Mesendoderm (in vitro differentiated cells): Measurements from ENCODE around the gene VPS13A.
"Not testable (repeated sequence)": the region's sequence is repeated elsewhere in the genome, so short reads cannot be mapped to it uniquely, and the experiment has no call there.

Experiments used
- DNase-seq: peaks from one replicate; pipeline ENCODE4 v3.0.0; 2013
- H2AK5ac ChIP-seq: 2 replicates; pipeline ENCODE4 v1.6.1; 2013; ENCODE audit warnings: low read length, inconsistent platforms
- H2BK120ac ChIP-seq: 2 replicates; pipeline ENCODE4 v1.6.1; 2013; ENCODE audit warnings: low read depth, mild to moderate bottlenecking, low read length, moderate library complexity, mixed read lengths
- H2BK15ac ChIP-seq: replicated peaks from 2 replicates; pipeline ENCODE4 v1.6.1; 2013; ENCODE audit warnings: low read depth, mild to moderate bottlenecking, moderate library complexity
- H2BK5ac ChIP-seq: 2 replicates; pipeline ENCODE4 v1.6.1; 2013; ENCODE audit warnings: low read length, inconsistent platforms
- H3K18ac ChIP-seq: 2 replicates; pipeline ENCODE4 v1.6.1; 2013; ENCODE audit warnings: mild to moderate bottlenecking, low read length, mixed read lengths
- H3K23ac ChIP-seq: one replicate; pipeline ENCODE4 v1.6.1; 2013; ENCODE audit warnings: low read length
- H3K27ac ChIP-seq: 2 replicates; pipeline ENCODE4 v1.5.1; 2013; ENCODE audit warnings: low read depth, mild to moderate bottlenecking, inconsistent platforms, low read length, moderate library complexity
- H3K27me3 ChIP-seq: 2 replicates; pipeline ENCODE4 v1.6.1; 2013; ENCODE audit warnings: low read length, control low read depth, mild to moderate bottlenecking, inconsistent platforms; ENCODE audit not compliant: insufficient read depth, poor library complexity
- H3K36me3 ChIP-seq: 2 replicates; pipeline ENCODE4 v1.6.1; 2013; ENCODE audit warnings: low read length, inconsistent platforms; ENCODE audit not compliant: control insufficient read depth, insufficient read depth
- H3K4ac ChIP-seq: one replicate; pipeline ENCODE4 v1.6.1; 2013; ENCODE audit warnings: low read depth, mild to moderate bottlenecking, low read length, moderate library complexity
- H3K4me1 ChIP-seq: 2 replicates; pipeline ENCODE4 v1.6.1; 2013; ENCODE audit warnings: low read depth, low read length, inconsistent platforms; ENCODE audit not compliant: control insufficient read depth
- H3K4me2 ChIP-seq: 2 replicates; pipeline ENCODE4 v1.6.1; 2013; ENCODE audit warnings: low read length
- H3K4me3 ChIP-seq: 2 replicates; pipeline ENCODE4 v1.5.1; 2013; ENCODE audit warnings: mild to moderate bottlenecking, low read length
- H3K56ac ChIP-seq: one replicate; pipeline ENCODE4 v1.6.1; 2013; ENCODE audit warnings: low read length
- H3K79me1 ChIP-seq: 2 replicates; pipeline ENCODE4 v1.6.1; 2013; ENCODE audit warnings: low read length, inconsistent platforms
- H3K79me2 ChIP-seq: 2 replicates; pipeline ENCODE4 v1.6.1; 2013; ENCODE audit warnings: mild to moderate bottlenecking, low read length; ENCODE audit not compliant: control insufficient read depth, insufficient read depth
- H3K9ac ChIP-seq: 2 replicates; pipeline ENCODE4 v1.6.1; 2013; ENCODE audit warnings: low read length, inconsistent platforms
- H4K5ac ChIP-seq: one replicate; pipeline ENCODE4 v1.6.1; 2013; ENCODE audit warnings: low read length
- H4K8ac ChIP-seq: one replicate; pipeline ENCODE4 v1.6.1; 2013; ENCODE audit warnings: low read depth, mild to moderate bottlenecking, control low read depth, low read length, moderate library complexity
- WGBS: extraction: QIAGEN DNeasy Blood & Tissue Kit; methylation state at CpG from one replicate; pipeline ENCODE4 v1.1.7; 2013; ENCODE audit warnings: low lambda C conversion rate, missing lambda C conversion rate; ENCODE audit not compliant: insufficient coverage; ENCODE audit errors: extremely low coverage; 5-methylcytosine and 5-hydroxymethylcytosine counted together

VPS13A gene

GRCh38 chr9:77261605-77262004, 84.3 kb downstream of the VPS13A start:
- H3K4ac ChIP-seq: no peak overlapping the region
- no peak overlapping the region for H2BK120ac ChIP-seq
- H3K27ac ChIP-seq: no peak overlapping the region
- no peaks in the 10 kb centered on the region for H3K27me3 ChIP-seq
- no peak overlapping the region for H2BK5ac ChIP-seq
- no peaks in the 10 kb centered on the region for H3K79me2 ChIP-seq
- no CpG with 5 or more reads among the region's 8 CpGs for WGBS
- no peak overlapping the region for H2AK5ac ChIP-seq
- H3K4me2 ChIP-seq: no peak overlapping the region
- no peak overlapping the region for H3K23ac ChIP-seq
- no peak overlapping the region for H3K4me3 ChIP-seq
- no peaks in the 10 kb centered on the region for H3K4me1 ChIP-seq
- no peak overlapping the region for H4K5ac ChIP-seq
- no peak overlapping the region for H2BK15ac ChIP-seq
- no peak overlapping the region for H4K8ac ChIP-seq
- H3K79me1 ChIP-seq: no peaks in the 10 kb centered on the region
- DNase-seq: no peak
- no peak overlapping the region for H3K18ac ChIP-seq
- no peaks in the 10 kb centered on the region for H3K36me3 ChIP-seq
- H3K9ac ChIP-seq: no peak overlapping the region
- no peak overlapping the region for H3K56ac ChIP-seq

- H4K8ac ChIP-seq, H3K4me2 ChIP-seq, H3K9ac ChIP-seq, H3K36me3 ChIP-seq, H4K5ac ChIP-seq, H3K4ac ChIP-seq, H3K27ac ChIP-seq, H3K56ac ChIP-seq, H2AK5ac ChIP-seq, H3K79me1 ChIP-seq, H3K18ac ChIP-seq, H3K4me3 ChIP-seq, H2BK120ac ChIP-seq, H3K23ac ChIP-seq, H2BK15ac ChIP-seq, H3K27me3 ChIP-seq, H3K79me2 ChIP-seq, H2BK5ac ChIP-seq, H3K4me1 ChIP-seq: not testable (repeated sequence)
- DNase-seq: peak; percentile 16
- WGBS: no CpG with 5 or more reads among the region's 5 CpGs
Measured at GRCh38 chr9:77267762-77268161, 90.4 kb downstream of the VPS13A start.

GRCh38 chr9:77271023-77271690, 93.8 kb downstream of the VPS13A start:
- H3K4me3 ChIP-seq: no peak overlapping the region
- no peak overlapping the region for H3K9ac ChIP-seq
- H3K36me3 ChIP-seq: no peaks in the 10 kb centered on the region
- H4K5ac ChIP-seq: no peak overlapping the region
- H3K79me1 ChIP-seq: no peaks in the 10 kb centered on the region
- no peak overlapping the region for H3K4ac ChIP-seq
- no CpG with 5 or more reads among the region's 1 CpG for WGBS
- H3K79me2 ChIP-seq: no peaks in the 10 kb centered on the region
- no peak overlapping the region for H3K27ac ChIP-seq
- no peak overlapping the region for H3K18ac ChIP-seq
- H3K4me1 ChIP-seq: no peaks in the 10 kb centered on the region
- no peak overlapping the region for H2AK5ac ChIP-seq
- no peak overlapping the region for H4K8ac ChIP-seq
- H3K4me2 ChIP-seq: no peak overlapping the region
- H2BK5ac ChIP-seq: no peak overlapping the region
- no peak overlapping the region for H3K23ac ChIP-seq
- no peaks in the 10 kb centered on the region for H3K27me3 ChIP-seq
- no peak for DNase-seq
- H3K56ac ChIP-seq: no peak overlapping the region
- H2BK120ac ChIP-seq: no peak overlapping the region
- no peak overlapping the region for H2BK15ac ChIP-seq

- H3K18ac ChIP-seq: no peak overlapping the region
- H4K5ac ChIP-seq: no peak overlapping the region
- peak; percentile 34 for DNase-seq
- no peak overlapping the region for H3K27ac ChIP-seq
- H3K4me2 ChIP-seq: no peak overlapping the region
- H3K4me3 ChIP-seq: no peak overlapping the region
- no peak overlapping the region for H3K56ac ChIP-seq
- H3K36me3 ChIP-seq: no peaks in the 10 kb centered on the region
- no CpG with 5 or more reads among the region's 3 CpGs for WGBS
- no peak overlapping the region for H4K8ac ChIP-seq
- no peaks in the 10 kb centered on the region for H3K79me2 ChIP-seq
- no peaks in the 10 kb centered on the region for H3K4me1 ChIP-seq
- no peak overlapping the region for H2BK5ac ChIP-seq
- H3K27me3 ChIP-seq: no peaks in the 10 kb centered on the region
- H3K79me1 ChIP-seq: no peaks in the 10 kb centered on the region
- H3K23ac ChIP-seq: no peak overlapping the region
- no peak overlapping the region for H2BK15ac ChIP-seq
- H3K4ac ChIP-seq: no peak overlapping the region
- H2AK5ac ChIP-seq: no peak overlapping the region
- no peak overlapping the region for H3K9ac ChIP-seq
- H2BK120ac ChIP-seq: no peak overlapping the region
Measured at GRCh38 chr9:77276799-77277198, 99.5 kb downstream of the VPS13A start.

GRCh38 chr9:77277719-77278118, 100.4 kb downstream of the VPS13A start:
- Histone ChIP-seq H3K4ac (no peak overlapping the region), H4K8ac (no peak overlapping the region), H2BK5ac (no peak overlapping the region), H3K27me3 (no peaks in the 10 kb centered on the region), H4K5ac (no peak overlapping the region), H3K4me2 (no peak overlapping the region), H3K79me2 (no peaks in the 10 kb centered on the region), H3K4me1 (no peaks in the 10 kb centered on the region), H3K9ac (no peak overlapping the region), H2BK120ac (no peak overlapping the region), H3K4me3 (no peak overlapping the region), H2BK15ac (no peak overlapping the region), H3K79me1 (no peaks in the 10 kb centered on the region), H3K27ac (no peak overlapping the region), H2AK5ac (no peak overlapping the region), H3K23ac (no peak overlapping the region), H3K18ac (no peak overlapping the region), H3K36me3 (no peaks in the 10 kb centered on the region), H3K56ac (no peak overlapping the region)
- WGBS: no CpG with 5 or more reads among the region's 3 CpGs
- DNase-seq: no peak

GRCh38 chr9:77283991-77284390, 106.7 kb downstream of the VPS13A start:
- Histone ChIP-seq H3K9ac (no peak overlapping the region), H4K8ac (no peak overlapping the region), H3K4me3 (no peak overlapping the region), H3K27ac (no peak overlapping the region), H3K79me2 (no peaks in the 10 kb centered on the region), H3K56ac (no peak overlapping the region), H3K36me3 (no peaks in the 10 kb centered on the region), H2BK15ac (no peak overlapping the region), H2AK5ac (no peak overlapping the region), H3K4me1 (no peaks in the 10 kb centered on the region), H2BK5ac (no peak overlapping the region), H3K18ac (no peak overlapping the region), H3K27me3 (no peaks in the 10 kb centered on the region), H3K79me1 (no peaks in the 10 kb centered on the region), H3K4ac (no peak overlapping the region), H2BK120ac (no peak overlapping the region), H3K4me2 (no peak overlapping the region), H3K23ac (no peak overlapping the region), H4K5ac (no peak overlapping the region)
- WGBS: 100% methylated on average over 2 of the region's 2 CpGs
- DNase-seq: no peak
